WI38 (cell line): ENCODE results near the gene TXNDC17.

ENCODE experiments used
- H3K4me3 ChIP-seq: 2 replicates; pipeline ENCODE4 v1.5.1; 2011; ENCODE audit warnings: low read depth, mild to moderate bottlenecking, control low read depth, low read length
- CTCF ChIP-seq: IDR thresholded peaks from 2 replicates; pipeline ENCODE4 v1.5.1; 2012; ENCODE audit warnings: low read depth, mild to moderate bottlenecking, control low read depth, low read length

Gene TXNDC17

DNA sequence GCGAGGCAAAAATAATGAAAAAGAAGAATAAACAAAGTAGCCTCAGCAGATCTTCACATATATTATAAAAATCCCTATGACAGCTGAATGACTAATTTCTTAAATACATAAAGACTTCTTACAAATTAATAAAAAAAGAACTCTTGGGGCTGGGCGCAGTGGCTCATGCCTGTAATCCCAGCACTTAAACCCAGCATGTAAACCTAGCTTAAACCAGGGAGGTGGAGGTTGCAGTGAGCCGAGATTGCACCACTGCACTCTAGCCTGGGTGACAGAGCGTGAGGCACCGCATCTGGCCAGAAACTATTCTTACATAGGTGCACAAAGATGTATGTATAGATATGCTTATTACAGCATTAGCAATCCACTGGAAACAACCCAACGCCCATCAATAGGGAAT lies 38.4 kb downstream of the TXNDC17 start:
- TF ChIP-seq CTCF: no peak
- H3K4me3 ChIP-seq: no peak overlapping the region

- H3K4me3 ChIP-seq: no peak overlapping the region
Observed at GRCh38 chr17:6681176-6681575, 40.3 kb downstream of the TXNDC17 start.

GRCh38 chr17:6681671-6682070 lies 40.8 kb downstream of the TXNDC17 start:
- H3K4me3 ChIP-seq: no peak overlapping the region
- TF ChIP-seq CTCF: no peak

More at GRCh38 chr17:6681176-6681575, 40.3 kb downstream of the TXNDC17 start:
- no peak for TF ChIP-seq CTCF

DNA sequence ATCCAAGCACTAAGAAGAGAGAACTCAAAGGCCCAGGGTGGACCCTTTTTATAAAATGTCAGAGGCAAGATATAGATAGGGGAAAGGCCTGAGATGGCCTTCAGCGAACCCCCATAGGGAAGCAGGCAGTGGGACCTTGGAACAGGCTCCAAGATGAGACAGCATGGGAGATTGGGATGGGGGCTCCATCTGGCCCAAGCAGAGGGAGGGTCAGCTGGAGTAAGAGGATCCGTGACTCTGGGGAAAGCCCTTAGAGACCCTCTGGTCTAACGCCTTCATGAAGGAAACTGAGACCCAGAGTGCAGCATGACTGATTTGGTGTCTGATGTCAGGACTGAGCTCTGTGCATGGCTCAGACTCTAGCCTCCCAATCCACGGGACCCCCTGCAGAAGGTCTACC lies 41.5 kb downstream of the TXNDC17 start:
- TF ChIP-seq CTCF: no peak
- H3K4me3 ChIP-seq: no peak overlapping the region

GRCh38 chr17:6683081-6683684 lies 42.3 kb downstream of the TXNDC17 start:
- no peak for TF ChIP-seq CTCF
- no peak overlapping the region for H3K4me3 ChIP-seq

GRCh38 chr17:6683730-6684459 lies 43.0 kb downstream of the TXNDC17 start:
- no peak for TF ChIP-seq CTCF
- H3K4me3 ChIP-seq: no peak overlapping the region

GRCh38 chr17:6684460-6684783 lies 43.6 kb downstream of the TXNDC17 start:
- H3K4me3 ChIP-seq: no peak overlapping the region
- no peak for TF ChIP-seq CTCF
